Endothelial cell (in vitro differentiated cells): ENCODE data around the gene AUTS2. TPM values are rescaled to one million over a fixed set of nuclear protein-coding genes. Genes with fewer than 3 reads are reported as not detected.
"Not testable (repeated sequence)": the region's sequence is repeated elsewhere in the genome, so short reads cannot be mapped to it uniquely, and the experiment has no call there.

Experiments used
- DNase-seq: peaks from one replicate; pipeline ENCODE4 v3.0.0; 2021; ENCODE audit warnings: low spot score
- H3K27ac Mint-ChIP-seq: one replicate; pipeline ENCODE4 v1.8.0; 2021; ENCODE audit warnings: mixed read lengths, inconsistent platforms; ENCODE audit not compliant: unreplicated experiment
- H3K27me3 Mint-ChIP-seq: one replicate; pipeline ENCODE4 v1.8.0; 2021; ENCODE audit warnings: mild to moderate bottlenecking, moderate library complexity, mixed read lengths, inconsistent platforms; ENCODE audit not compliant: unreplicated experiment
- H3K36me3 Mint-ChIP-seq: one replicate; pipeline ENCODE4 v1.8.0; 2021; ENCODE audit warnings: mild to moderate bottlenecking, low read depth, mixed read lengths, inconsistent platforms; ENCODE audit not compliant: unreplicated experiment
- H3K4me1 Mint-ChIP-seq: one replicate; pipeline ENCODE4 v1.8.0; 2021; ENCODE audit warnings: mild to moderate bottlenecking, mixed read lengths, inconsistent platforms; ENCODE audit not compliant: unreplicated experiment
- H3K4me3 Mint-ChIP-seq: one replicate; pipeline ENCODE4 v1.8.0; 2021; ENCODE audit warnings: mild to moderate bottlenecking, mixed read lengths, inconsistent platforms; ENCODE audit not compliant: unreplicated experiment
- H3K9me3 Mint-ChIP-seq: one replicate; pipeline ENCODE4 v1.8.0; 2021; ENCODE audit warnings: mixed read lengths, inconsistent platforms; ENCODE audit not compliant: unreplicated experiment
- total RNA-seq: library from RNA; stranded (reverse); fragmentation: NEBNext Ultra II Directional; extraction: Animal tissue kit (Norgen Biotek cat#: 25700); gene quantifications from one replicate; pipeline ENCODE4 v1.2.1, GENCODE V29; 2021; ENCODE audit not compliant: unreplicated experiment
- TF ChIP-seq, protein P1 (sequence below): fragments of 200-600 bp; sonication (generic); IDR thresholded peaks from one replicate; pipeline ENCODE4 v1.5.0; 2021; ENCODE audit warnings: antibody characterized with exemption; ENCODE audit not compliant: unreplicated experiment

Gene AUTS2
- total RNA-seq, 1 donor from 2014 or later = 103 TPM

GRCh38 chr7:70361821-70362220 lies 763.5 kb downstream of the AUTS2 start:
- TF ChIP-seq, protein P1, sequence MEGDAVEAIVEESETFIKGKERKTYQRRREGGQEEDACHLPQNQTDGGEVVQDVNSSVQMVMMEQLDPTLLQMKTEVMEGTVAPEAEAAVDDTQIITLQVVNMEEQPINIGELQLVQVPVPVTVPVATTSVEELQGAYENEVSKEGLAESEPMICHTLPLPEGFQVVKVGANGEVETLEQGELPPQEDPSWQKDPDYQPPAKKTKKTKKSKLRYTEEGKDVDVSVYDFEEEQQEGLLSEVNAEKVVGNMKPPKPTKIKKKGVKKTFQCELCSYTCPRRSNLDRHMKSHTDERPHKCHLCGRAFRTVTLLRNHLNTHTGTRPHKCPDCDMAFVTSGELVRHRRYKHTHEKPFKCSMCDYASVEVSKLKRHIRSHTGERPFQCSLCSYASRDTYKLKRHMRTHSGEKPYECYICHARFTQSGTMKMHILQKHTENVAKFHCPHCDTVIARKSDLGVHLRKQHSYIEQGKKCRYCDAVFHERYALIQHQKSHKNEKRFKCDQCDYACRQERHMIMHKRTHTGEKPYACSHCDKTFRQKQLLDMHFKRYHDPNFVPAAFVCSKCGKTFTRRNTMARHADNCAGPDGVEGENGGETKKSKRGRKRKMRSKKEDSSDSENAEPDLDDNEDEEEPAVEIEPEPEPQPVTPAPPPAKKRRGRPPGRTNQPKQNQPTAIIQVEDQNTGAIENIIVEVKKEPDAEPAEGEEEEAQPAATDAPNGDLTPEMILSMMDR = no peak

GRCh38 chr7:70364393-70364792 lies 766.1 kb downstream of the AUTS2 start:
- not testable (repeated sequence) for H3K27ac Mint-ChIP-seq, H3K36me3 Mint-ChIP-seq, H3K4me3 Mint-ChIP-seq, H3K27me3 Mint-ChIP-seq, H3K4me1 Mint-ChIP-seq, H3K9me3 Mint-ChIP-seq, DNase-seq

More at GRCh38 chr7:70361821-70362220, 763.5 kb downstream of the AUTS2 start:
- Mint-ChIP-seq H3K4me1 (peaks cover 3% of the 10 kb centered on the region), H3K9me3 (peaks cover 4% of the 10 kb centered on the region), H3K27ac (no peak overlapping the region), H3K27me3 (no peaks in the 10 kb centered on the region), H3K36me3 (no peaks in the 10 kb centered on the region), H3K4me3 (no peak overlapping the region)
- no peak for DNase-seq

- no peak for DNase-seq
- Mint-ChIP-seq H3K36me3 (no peaks in the 10 kb centered on the region), H3K27ac (peak overlapping the region; percentile 68), H3K9me3 (peaks cover 1% of the 10 kb centered on the region), H3K27me3 (no peaks in the 10 kb centered on the region), H3K4me3 (no peak overlapping the region), H3K4me1 (peaks cover 27% of the 10 kb centered on the region)
- TF ChIP-seq, protein P1 = no peak
These were observed 773.4 kb downstream of the AUTS2 start for GRCh38 chr7:70371652-70372051.

- Mint-ChIP-seq H3K27ac (peak overlapping the region; percentile 61), H3K36me3 (no peaks in the 10 kb centered on the region), H3K9me3 (no peaks in the 10 kb centered on the region), H3K4me3 (no peak overlapping the region), H3K4me1 (peaks cover 27% of the 10 kb centered on the region), H3K27me3 (no peaks in the 10 kb centered on the region)
- TF ChIP-seq, protein P1 = no peak
- DNase-seq = no peak
These were observed 774.7 kb downstream of the AUTS2 start for GRCh38 chr7:70372768-70373515.

- no peak for DNase-seq
- H3K4me1 Mint-ChIP-seq = peaks cover 27% of the 10 kb centered on the region
- H3K27ac Mint-ChIP-seq = no peak overlapping the region
- TF ChIP-seq, protein P1 = no peak
- no peaks in the 10 kb centered on the region for H3K9me3 Mint-ChIP-seq
- no peaks in the 10 kb centered on the region for H3K36me3 Mint-ChIP-seq
- no peaks in the 10 kb centered on the region for H3K27me3 Mint-ChIP-seq
- H3K4me3 Mint-ChIP-seq = no peak overlapping the region
These were observed 776.7 kb downstream of the AUTS2 start for GRCh38 chr7:70374772-70375533.
